OCI-LY1 (cell line): Measurements from ENCODE around the gene EGFL8.

Experiments
- CTCF ChIP-seq: fragments of 200-600 bp; sonication (generic), shearing (Covaris generic); IDR thresholded peaks from 2 replicates; pipeline ENCODE4 v1.5.1; 2017; ENCODE audit warnings: mild to moderate bottlenecking, antibody characterized with exemption, low read length, moderate library complexity, mixed read lengths
- EZH2 ChIP-seq: fragments of 200-600 bp; sonication (generic), shearing (Covaris generic); IDR thresholded peaks from 2 replicates; pipeline ENCODE4 v1.8.0; 2017; ENCODE audit warnings: borderline replicate concordance, mixed run types, mild to moderate bottlenecking, antibody characterized with exemption, low read length, moderate library complexity, mixed read lengths

GRCh38 chr6:32149092-32149755 is 15.2 kb upstream of the EGFL8 start:
- TF ChIP-seq CTCF (no peak), EZH2 (no peak)
